Heart right ventricle (tissue), 16 donors: ENCODE results near the gene FDXACB1. TPM values are rescaled to one million over a fixed set of nuclear protein-coding genes. Genes with fewer than 3 reads are reported as not detected.

Experiments
- ATAC-seq, 8 donors: fragments of 200-7000 bp; cut with Tn5 transposase; one replicate each; pipeline ENCODE4 v1.9.1; 2020; ENCODE audit warnings: mild to moderate bottlenecking in 8 of 8, moderate library complexity in 8 of 8, moderate number of reproducible peaks in 1 of 8
- DNase-seq, 2 donors: peaks; one replicate each; pipeline ENCODE4 v3.0.0-alpha.2; 2020
- H3K27ac ChIP-seq, 10 donors: fragments of 200-600 bp; sonication (generic) in 2 of 10; one replicate each; pipeline versions ENCODE4 v1.5.0 to v1.8.0; 2020 to 2022; ENCODE audit warnings: mild to moderate bottlenecking in 3 of 10
- H3K27me3 ChIP-seq, 7 donors: fragments of 200-600 bp; one replicate each; pipeline ENCODE4 v1.8.0; 2021 to 2022; ENCODE audit warnings: mild to moderate bottlenecking in 2 of 7
- H3K36me3 ChIP-seq, 9 donors: fragments of 200-600 bp; sonication (generic) in 1 of 9; one replicate each; pipeline versions ENCODE4 v1.5.0 to v1.8.0; 2020 to 2022; ENCODE audit warnings: mild to moderate bottlenecking in 2 of 9
- H3K4me1 ChIP-seq, 9 donors: fragments of 200-600 bp; sonication (generic) in 1 of 9; one replicate each; pipeline versions ENCODE4 v1.5.0 to v1.8.0; 2020 to 2022; ENCODE audit warnings: mild to moderate bottlenecking in 4 of 9
- H3K4me3 ChIP-seq, 10 donors: fragments of 200-600 bp; sonication (generic) in 2 of 10; one replicate each; pipeline versions ENCODE4 v1.5.0 to v1.8.0; 2020 to 2022; ENCODE audit warnings: mild to moderate bottlenecking in 7 of 10, moderate library complexity in 2 of 10
- H3K9me3 ChIP-seq, 11 donors: fragments of 200-600 bp in 10 of 11; sonication (generic) in 2 of 11; one replicate each; pipeline versions ENCODE4 v1.5.0 to v1.8.0; 2013 to 2022; ENCODE audit warnings: mild to moderate bottlenecking in 2 of 11, control low read depth in 1 of 11, moderate library complexity in 1 of 11
- WGBS, 2 donors: extraction: QIAGEN DNeasy Blood & Tissue Kit; methylation state at CpG; one replicate each; pipeline ENCODE4 v1.1.7; 2013; ENCODE audit warnings: inconsistent platforms in 1 of 2; 5-methylcytosine and 5-hydroxymethylcytosine counted together
- intact Hi-C, 10 donors: fragments of 100-400 bp; cut with DNase I; formaldehyde crosslinking; loops; one replicate each; pipeline versions ENCODE4 v1.11.1 to v1.14.2; 2022
- polyA plus RNA-seq, 2 donors: library from polyadenylated mRNA; stranded (reverse); fragments of 200-250 nt; gene quantifications; one replicate each; pipeline ENCODE4 v1.2.3, GENCODE V29; 2013
- total RNA-seq, 10 donors: library from RNA; stranded (reverse); fragmentation: NEBNext Ultra II Directional in 3 of 10; extraction: Animal tissue kit (Norgen Biotek cat#: 25700) in 3 of 10; gene quantifications; one replicate each; pipeline versions ENCODE4 v1.2.1 to v1.2.4, GENCODE V29; 2021 to 2023
- TF ChIP-seq, protein P1 (sequence below), 9 donors: fragments of 200-600 bp; sonication (generic) in 2 of 9; IDR thresholded peaks; one replicate each; pipeline versions ENCODE4 v1.5.0 to v1.8.0; 2021 to 2022; ENCODE audit warnings: antibody characterized with exemption in 9 of 9, mild to moderate bottlenecking in 5 of 9, moderate library complexity in 1 of 9
- donor health status: Arrhythmogenic right ventricular cardiomyopathy.
- donor health status: ischemic (EF 13 %, LVEDD 7.1; RV severe dilation, severe dysfunction).
- donor health status: healthy with polysubstance abuse.
- donor health status: DM: no; HTN: yes; CAD: no.
- donor health status: DM: no; HTN: no; CAD: no.
- donor health status: ischemic (EF 25% LVEDD 6.9; RV normal size, moderate dysfunction).
- donor health status: ischemic (EF 25% LVEDD 5.7; RV mildly dilated, moderate dysfunction).
- donor health status: healthy.
- donor health status: DM: yes; HTN: yes; CAD: no.
- donor health status: Ischemic cardiomyopathy.
- donor health status: ischemic (EF 35%, LVEDD 5.7; RV mildly dilated, moderate dysfunction).
- donor health status: nonischemic (EF 11% LVEDD 7.7; RV severe dilation, severe dysfunction).
- donor health status: DM: yes; HTN: yes; CAD: no.
- donor health status: PGD.
- donor health status: ischemic (EF 29% LVEDD 5.4; RV normal size, mild dysfunction).
- donor health status: nonischemic (EF 23%, LVEDD 6.1; RV moderate dilation, normal function).

FDXACB1 gene
- total and polyA plus RNA-seq, 12 donors: 0.86 to 2.0 (median 1.4) TPM

DNA sequence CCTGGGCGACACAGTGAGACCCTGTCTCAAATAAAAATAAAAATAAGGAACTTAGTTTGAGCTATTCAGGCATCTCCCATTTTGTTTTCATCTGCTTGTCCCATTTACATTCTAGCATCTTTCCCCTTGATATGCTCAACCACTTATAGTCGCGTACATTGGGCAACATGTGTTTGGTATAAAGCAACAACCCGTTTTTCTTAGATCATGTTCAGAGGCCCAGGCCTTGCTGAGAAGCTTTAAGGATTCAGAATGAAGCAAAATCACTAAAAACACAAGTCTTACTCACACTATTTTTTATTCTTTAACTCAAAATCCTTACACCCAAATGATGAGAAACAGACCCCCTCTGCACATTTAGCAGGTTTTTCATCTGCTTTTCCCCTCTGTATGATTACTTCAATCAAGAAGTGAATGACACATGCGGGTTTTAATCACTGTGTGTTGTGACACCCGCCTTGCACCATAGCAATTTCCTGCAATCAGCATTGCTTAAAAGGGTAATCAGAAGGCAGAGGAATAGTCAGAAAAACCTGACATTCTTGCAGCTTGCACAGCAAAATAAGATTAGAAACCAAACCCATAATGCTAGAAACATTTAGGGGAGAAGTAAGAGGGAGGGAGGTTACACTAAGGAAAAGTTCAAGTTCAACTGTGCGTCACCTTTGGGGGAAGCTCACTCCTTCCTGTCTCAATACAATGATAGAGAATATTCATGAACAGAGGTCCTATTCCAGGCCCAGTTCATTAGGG, 33.5 kb downstream of the FDXACB1 start:
- DNase-seq (no peak), ATAC-seq (peak in 1 of 8 donors; percentile 30)
- no peak overlapping the region for H3K4me3 ChIP-seq
- peak overlapping the region in 1 of 10 donors; percentile 51 for H3K27ac ChIP-seq
- WGBS, 2 donors: 82 to 90% methylated on average over 7 of the region's 7 CpGs
- H3K36me3 ChIP-seq: peaks cover 0 to 92% (median 25%) of the 10 kb centered on the region in 9 donors
- TF ChIP-seq, protein P1, sequence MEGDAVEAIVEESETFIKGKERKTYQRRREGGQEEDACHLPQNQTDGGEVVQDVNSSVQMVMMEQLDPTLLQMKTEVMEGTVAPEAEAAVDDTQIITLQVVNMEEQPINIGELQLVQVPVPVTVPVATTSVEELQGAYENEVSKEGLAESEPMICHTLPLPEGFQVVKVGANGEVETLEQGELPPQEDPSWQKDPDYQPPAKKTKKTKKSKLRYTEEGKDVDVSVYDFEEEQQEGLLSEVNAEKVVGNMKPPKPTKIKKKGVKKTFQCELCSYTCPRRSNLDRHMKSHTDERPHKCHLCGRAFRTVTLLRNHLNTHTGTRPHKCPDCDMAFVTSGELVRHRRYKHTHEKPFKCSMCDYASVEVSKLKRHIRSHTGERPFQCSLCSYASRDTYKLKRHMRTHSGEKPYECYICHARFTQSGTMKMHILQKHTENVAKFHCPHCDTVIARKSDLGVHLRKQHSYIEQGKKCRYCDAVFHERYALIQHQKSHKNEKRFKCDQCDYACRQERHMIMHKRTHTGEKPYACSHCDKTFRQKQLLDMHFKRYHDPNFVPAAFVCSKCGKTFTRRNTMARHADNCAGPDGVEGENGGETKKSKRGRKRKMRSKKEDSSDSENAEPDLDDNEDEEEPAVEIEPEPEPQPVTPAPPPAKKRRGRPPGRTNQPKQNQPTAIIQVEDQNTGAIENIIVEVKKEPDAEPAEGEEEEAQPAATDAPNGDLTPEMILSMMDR (IDR thresholded peaks at IDR 0.05): no peak
- intact Hi-C loops: loop anchor here in 2 of 10 donors (10.0 kb wide), 3 partner anchors 61 to 391 kb away; no protein-coding TSS in a partner anchor
- no peaks in the 10 kb centered on the region for H3K9me3 ChIP-seq
- no peaks in the 10 kb centered on the region for H3K27me3 ChIP-seq
- peaks cover 0 to 31% (median 11%) of the 10 kb centered on the region in 9 donors for H3K4me1 ChIP-seq

GRCh38 chr11:111843661-111844060, 35.3 kb downstream of the FDXACB1 start:
- Histone ChIP-seq H3K27ac (no peak overlapping the region), H3K4me3 (no peak overlapping the region), H3K27me3 (no peaks in the 10 kb centered on the region), H3K36me3 (peaks cover 0 to 92% (median 21%) of the 10 kb centered on the region in 9 donors), H3K4me1 (peaks cover 0 to 31% (median 11%) of the 10 kb centered on the region in 9 donors), H3K9me3 (no peaks in the 10 kb centered on the region)
- WGBS, 2 donors: 91 to 92% methylated on average over 5 of the region's 5 CpGs
- ATAC-seq (no peak), DNase-seq (no peak)
- TF ChIP-seq, protein P1 (IDR thresholded peaks at IDR 0.05): no peak
- intact Hi-C loops: loop anchor here in 9 of 10 donors (5.0 to 10.0 kb wide), 9 partner anchors 59 to 389 kb away; partner anchors contain the start of gene SIK2 (in 3 of the 9)

GRCh38 chr11:111841370-111842053, 37.5 kb downstream of the FDXACB1 start:
- H3K27me3 ChIP-seq: no peaks in the 10 kb centered on the region
- peaks cover 0 to 26% (median 10%) of the 10 kb centered on the region in 9 donors for H3K4me1 ChIP-seq
- H3K9me3 ChIP-seq: no peaks in the 10 kb centered on the region
- ATAC-seq (peak; percentile 81 to 94 (median 90)), DNase-seq (peak; percentile 81 to 89)
- intact Hi-C loops: loop anchor here in 9 of 10 donors (1.0 to 10.0 kb wide), 17 partner anchors 57 to 387 kb away; partner anchors contain the start of gene SIK2 (in 6 of the 9)
- TF ChIP-seq, protein P1 (IDR thresholded peaks at IDR 0.05): peak; percentile 77 to 94 (median 90)
- peaks cover 0 to 92% (median 30%) of the 10 kb centered on the region in 9 donors for H3K36me3 ChIP-seq
- H3K4me3 ChIP-seq: no peak overlapping the region
- whole genome bisulfite sequencing, 2 donors: 25% methylated on average over 10 of the region's 10 CpGs
- no peak overlapping the region for H3K27ac ChIP-seq

DNA sequence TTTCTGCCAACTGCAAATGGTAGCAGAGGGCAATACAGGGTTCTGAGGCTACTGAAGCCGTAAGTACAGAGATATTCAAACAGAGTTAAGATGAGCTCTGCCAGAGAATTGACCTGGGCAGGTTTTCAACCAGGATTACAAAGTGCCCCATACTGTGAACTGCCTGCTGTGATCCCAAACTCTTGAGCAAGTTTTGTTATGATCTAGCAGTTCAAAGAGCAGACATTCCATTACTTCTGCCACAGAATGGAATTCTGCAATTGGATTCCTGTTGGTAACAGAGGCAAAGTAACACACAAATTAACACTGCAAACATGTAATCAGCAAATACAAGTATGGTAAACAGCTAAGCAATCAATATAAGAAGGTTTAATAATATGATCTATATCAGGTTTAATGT, 38.8 kb downstream of the FDXACB1 start:
- no peaks in the 10 kb centered on the region for H3K9me3 ChIP-seq
- TF ChIP-seq, protein P1 (IDR thresholded peaks at IDR 0.05): no peak
- peaks cover 0 to 15% (median 6%) of the 10 kb centered on the region in 9 donors for H3K4me1 ChIP-seq
- intact Hi-C loops: loop anchor here in 9 of 10 donors (2.0 to 10.0 kb wide), 13 partner anchors 55 to 385 kb away; partner anchors contain the start of gene SIK2 (in 5 of the 9)
- ATAC-seq (peak in 2 of 8 donors; percentile 38 to 51), DNase-seq (no peak)
- peak overlapping the region in 1 of 10 donors; percentile 12 for H3K27ac ChIP-seq
- H3K27me3 ChIP-seq: no peaks in the 10 kb centered on the region
- 72 to 75% methylated on average over 1 of the region's 1 CpG for WGBS, 2 donors
- H3K36me3 ChIP-seq: peaks cover 0 to 92% (median 33%) of the 10 kb centered on the region in 9 donors
- H3K4me3 ChIP-seq: no peak overlapping the region
